ENCODE data around the gene MEGF9. TPM values are rescaled to one million over a fixed set of nuclear protein-coding genes. Genes with fewer than 3 reads are reported as not detected.

The MEGF9 gene
- total and polyA plus RNA-seq, 2 of the 13 experiments (the other 11 are each of a cell fraction or from before 2014, with no cell fraction given): 3.1 to 3.3 TPM

DNA sequence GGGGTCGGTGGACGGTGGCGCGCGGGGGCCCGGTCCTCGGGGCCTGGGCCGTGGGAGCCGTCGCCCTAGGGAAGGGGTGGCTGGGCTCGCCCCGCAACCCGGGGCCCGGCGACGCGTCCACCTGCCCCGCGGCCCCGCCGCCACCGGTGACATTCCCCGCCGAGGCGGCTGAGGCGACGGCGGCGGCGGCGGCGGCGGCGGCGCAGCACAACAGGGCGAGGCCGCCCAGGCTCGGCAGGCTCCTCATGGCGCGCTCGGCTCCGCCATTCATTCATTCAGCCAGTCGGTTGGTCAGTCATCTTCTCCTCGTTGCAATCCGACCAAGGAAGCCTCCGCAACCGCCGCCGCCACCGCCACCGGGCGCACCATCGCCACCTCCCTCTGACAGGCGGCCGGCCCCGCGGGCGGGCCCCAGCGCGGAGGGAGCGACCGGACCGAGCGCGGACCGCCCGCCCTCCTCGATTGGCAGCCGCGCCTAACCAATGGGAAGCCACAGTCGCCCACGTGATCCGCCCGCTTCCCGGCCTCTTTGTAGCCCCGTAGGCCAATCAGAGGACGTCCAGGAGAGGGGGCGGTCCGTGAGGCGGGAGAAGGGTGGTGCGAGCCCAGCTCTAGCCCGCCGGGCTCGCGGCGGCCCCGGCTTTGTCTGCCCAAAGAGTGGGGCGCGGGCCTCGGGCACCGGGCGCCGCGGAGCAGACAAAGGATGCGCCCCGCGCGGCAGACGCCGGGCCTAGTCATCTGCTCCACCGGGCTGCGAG lies at the start of gene MEGF9 (continued):
- TF ChIP-seq ZNF883 (CRISPR knock-in tag; IDR thresholded peaks at IDR 0.05; ENCODE audit: not compliant biosample characterization): no peak
- TF ChIP-seq NFKB2 (CRISPR knock-in tag; IDR thresholded peaks at IDR 0.05; ENCODE audit: borderline replicate concordance): peak; percentile 26; the same call in 1 of the 2 replicates
- TF ChIP-seq, protein P1, sequence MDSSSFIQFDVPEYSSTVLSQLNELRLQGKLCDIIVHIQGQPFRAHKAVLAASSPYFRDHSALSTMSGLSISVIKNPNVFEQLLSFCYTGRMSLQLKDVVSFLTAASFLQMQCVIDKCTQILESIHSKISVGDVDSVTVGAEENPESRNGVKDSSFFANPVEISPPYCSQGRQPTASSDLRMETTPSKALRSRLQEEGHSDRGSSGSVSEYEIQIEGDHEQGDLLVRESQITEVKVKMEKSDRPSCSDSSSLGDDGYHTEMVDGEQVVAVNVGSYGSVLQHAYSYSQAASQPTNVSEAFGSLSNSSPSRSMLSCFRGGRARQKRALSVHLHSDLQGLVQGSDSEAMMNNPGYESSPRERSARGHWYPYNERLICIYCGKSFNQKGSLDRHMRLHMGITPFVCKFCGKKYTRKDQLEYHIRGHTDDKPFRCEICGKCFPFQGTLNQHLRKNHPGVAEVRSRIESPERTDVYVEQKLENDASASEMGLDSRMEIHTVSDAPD (CRISPR knock-in tag; IDR thresholded peaks at IDR 0.05): no peak
- peak; percentile 58 for TF ChIP-seq YY1 (IDR thresholded peaks at IDR 0.05; ENCODE audit: insufficient read depth, insufficient replicate concordance, low read depth, low read length)
- peak; percentile 66 for TF ChIP-seq KMT2A (CRISPR knock-in tag; IDR thresholded peaks at IDR 0.05)
- TF ChIP-seq HNRNPLL (IDR thresholded peaks at IDR 0.05; ENCODE audit: low read depth, low read length, poor library complexity, severe bottlenecking): peak; percentile 81
- TF ChIP-seq, protein P2, sequence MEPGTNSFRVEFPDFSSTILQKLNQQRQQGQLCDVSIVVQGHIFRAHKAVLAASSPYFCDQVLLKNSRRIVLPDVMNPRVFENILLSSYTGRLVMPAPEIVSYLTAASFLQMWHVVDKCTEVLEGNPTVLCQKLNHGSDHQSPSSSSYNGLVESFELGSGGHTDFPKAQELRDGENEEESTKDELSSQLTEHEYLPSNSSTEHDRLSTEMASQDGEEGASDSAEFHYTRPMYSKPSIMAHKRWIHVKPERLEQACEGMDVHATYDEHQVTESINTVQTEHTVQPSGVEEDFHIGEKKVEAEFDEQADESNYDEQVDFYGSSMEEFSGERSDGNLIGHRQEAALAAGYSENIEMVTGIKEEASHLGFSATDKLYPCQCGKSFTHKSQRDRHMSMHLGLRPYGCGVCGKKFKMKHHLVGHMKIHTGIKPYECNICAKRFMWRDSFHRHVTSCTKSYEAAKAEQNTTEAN (CRISPR knock-in tag; conservative IDR thresholded peaks at IDR 0.05): no peak
- no peak for TF ChIP-seq ZBTB7B (CRISPR knock-in tag; IDR thresholded peaks at IDR 0.05)
- no peak for TF ChIP-seq ETS1 (CRISPR knock-in tag; IDR thresholded peaks at IDR 0.05)
- no peak for TF ChIP-seq STAG1 (CRISPR knock-in tag; IDR thresholded peaks at IDR 0.05)
- TF ChIP-seq ZSCAN30 (CRISPR knock-in tag; IDR thresholded peaks at IDR 0.05): no peak
- TF ChIP-seq, protein P3, sequence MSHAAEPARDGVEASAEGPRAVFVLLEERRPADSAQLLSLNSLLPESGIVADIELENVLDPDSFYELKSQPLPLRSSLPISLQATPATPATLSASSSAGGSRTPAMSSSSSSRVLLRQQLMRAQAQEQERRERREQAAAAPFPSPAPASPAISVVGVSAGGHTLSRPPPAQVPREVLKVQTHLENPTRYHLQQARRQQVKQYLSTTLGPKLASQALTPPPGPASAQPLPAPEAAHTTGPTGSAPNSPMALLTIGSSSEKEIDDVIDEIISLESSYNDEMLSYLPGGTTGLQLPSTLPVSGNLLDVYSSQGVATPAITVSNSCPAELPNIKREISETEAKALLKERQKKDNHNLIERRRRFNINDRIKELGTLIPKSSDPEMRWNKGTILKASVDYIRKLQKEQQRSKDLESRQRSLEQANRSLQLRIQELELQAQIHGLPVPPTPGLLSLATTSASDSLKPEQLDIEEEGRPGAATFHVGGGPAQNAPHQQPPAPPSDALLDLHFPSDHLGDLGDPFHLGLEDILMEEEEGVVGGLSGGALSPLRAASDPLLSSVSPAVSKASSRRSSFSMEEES (CRISPR knock-in tag; IDR thresholded peaks at IDR 0.05): 0 out of 2 replicates have a peak, but pooled peaks have one; percentile 44
- TF ChIP-seq SP4 (CRISPR knock-in tag; IDR thresholded peaks at IDR 0.05): peak; percentile 96
- TF ChIP-seq, protein P4, sequence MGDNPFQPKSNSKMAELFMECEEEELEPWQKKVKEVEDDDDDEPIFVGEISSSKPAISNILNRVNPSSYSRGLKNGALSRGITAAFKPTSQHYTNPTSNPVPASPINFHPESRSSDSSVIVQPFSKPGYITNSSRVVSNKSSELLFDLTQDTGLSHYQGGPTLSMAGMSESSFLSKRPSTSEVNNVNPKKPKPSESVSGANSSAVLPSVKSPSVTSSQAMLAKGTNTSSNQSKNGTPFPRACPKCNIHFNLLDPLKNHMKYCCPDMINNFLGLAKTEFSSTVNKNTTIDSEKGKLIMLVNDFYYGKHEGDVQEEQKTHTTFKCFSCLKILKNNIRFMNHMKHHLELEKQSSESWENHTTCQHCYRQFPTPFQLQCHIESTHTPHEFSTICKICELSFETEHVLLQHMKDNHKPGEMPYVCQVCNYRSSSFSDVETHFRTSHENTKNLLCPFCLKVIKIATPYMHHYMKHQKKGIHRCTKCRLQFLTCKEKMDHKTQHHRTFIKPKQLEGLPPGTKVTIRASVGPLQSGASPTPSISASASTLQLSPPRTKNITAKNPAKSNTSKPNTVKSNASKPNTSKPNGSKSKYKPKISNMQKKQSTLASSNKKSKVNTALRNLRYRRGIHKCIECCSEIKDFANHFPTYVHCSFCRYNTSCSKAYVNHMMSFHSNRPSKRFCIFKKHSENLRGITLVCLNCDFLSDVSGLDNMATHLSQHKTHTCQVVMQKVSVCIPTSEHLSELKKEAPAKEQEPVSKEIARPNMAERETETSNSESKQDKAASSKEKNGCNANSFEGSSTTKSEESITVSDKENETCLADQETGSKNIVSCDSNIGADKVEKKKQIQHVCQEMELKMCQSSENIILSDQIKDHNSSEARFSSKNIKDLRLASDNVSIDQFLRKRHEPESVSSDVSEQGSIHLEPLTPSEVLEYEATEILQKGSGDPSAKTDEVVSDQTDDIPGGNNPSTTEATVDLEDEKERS (CRISPR knock-in tag; IDR thresholded peaks at IDR 0.05): no peak
- TF ChIP-seq ZNF713 (CRISPR knock-in tag; IDR thresholded peaks at IDR 0.05): 0 out of 2 replicates have a peak, but pooled peaks have one; percentile 34
- TF ChIP-seq SYNCRIP (IDR thresholded peaks at IDR 0.05; ENCODE audit: insufficient read depth, low read depth, low read length): no peak
- TF ChIP-seq, protein P5, sequence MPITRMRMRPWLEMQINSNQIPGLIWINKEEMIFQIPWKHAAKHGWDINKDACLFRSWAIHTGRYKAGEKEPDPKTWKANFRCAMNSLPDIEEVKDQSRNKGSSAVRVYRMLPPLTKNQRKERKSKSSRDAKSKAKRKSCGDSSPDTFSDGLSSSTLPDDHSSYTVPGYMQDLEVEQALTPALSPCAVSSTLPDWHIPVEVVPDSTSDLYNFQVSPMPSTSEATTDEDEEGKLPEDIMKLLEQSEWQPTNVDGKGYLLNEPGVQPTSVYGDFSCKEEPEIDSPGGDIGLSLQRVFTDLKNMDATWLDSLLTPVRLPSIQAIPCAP (CRISPR knock-in tag; IDR thresholded peaks at IDR 0.05; ENCODE audit: low read depth): no peak
- TF ChIP-seq POLR2AphosphoS2 (IDR thresholded peaks at IDR 0.05; ENCODE audit: low read depth, low read length): no peak
- TF ChIP-seq ZNF251 (CRISPR knock-in tag; IDR thresholded peaks at IDR 0.05): no peak
